ACHN (cell line): Measurements from ENCODE around the gene MTUS2.
"Not testable (repeated sequence)": the region's sequence is repeated elsewhere in the genome, so short reads cannot be mapped to it uniquely, and the experiment has no call there.

ENCODE experiments used
- DNase-seq: peaks from one replicate; pipeline ENCODE4 v3.0.0-alpha.2; 2015
- in situ Hi-C: cut with HindIII; loops from 2 replicates; pipeline ENCODE4 v1.10.0; 2017; ENCODE audit warnings: low sequenced_read_pairs, low pct_ligation_motif_present, low pct_unique_long_range_greater_than_20kb

MTUS2 gene

DNA sequence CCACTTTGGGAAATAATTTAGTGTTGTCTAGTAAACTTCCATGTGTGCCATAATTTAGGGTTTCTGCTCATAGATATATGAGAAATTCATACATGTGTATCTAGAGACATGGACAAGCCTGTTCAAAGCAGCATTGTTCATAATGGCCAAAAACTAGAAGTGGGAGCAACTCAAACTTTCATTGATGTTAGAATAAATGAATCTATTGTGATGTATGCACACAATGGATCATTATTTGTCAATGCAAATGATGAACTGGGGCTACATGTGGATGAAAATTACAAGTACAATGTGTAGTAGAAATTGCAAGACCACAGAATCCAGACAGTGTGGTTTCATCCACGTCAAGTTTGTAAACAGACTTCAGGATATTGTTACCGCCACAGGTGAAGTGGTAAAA is 490.7 kb downstream of the MTUS2 start:
- in situ Hi-C loops = no loop called here
- no peak for DNase-seq

DNA sequence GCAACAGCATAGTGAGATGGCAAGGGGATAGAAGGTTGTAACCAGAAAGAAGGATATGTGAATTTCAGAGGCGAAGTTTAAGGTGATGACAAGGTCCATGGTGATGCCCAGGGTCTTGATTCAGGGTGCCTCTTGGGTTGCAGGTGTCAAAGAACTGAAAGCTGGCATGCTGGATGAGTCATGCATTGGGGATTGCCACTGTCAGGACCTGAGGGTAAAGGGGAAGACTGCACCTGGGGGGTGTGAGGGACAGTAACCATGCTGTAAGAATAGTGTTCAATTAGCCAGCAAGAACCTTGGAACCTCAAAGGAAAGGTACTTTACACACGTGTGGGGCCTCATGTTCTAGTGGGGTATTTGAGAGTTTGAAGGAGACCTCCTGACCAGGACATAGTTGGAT is 495.7 kb downstream of the MTUS2 start:
- in situ Hi-C loops = no loop called here
- no peak for DNase-seq

- in situ Hi-C loops = no loop called here
- DNase-seq = no peak
Measured at GRCh38 chr13:29317828-29318227, 497.7 kb downstream of the MTUS2 start.

DNA sequence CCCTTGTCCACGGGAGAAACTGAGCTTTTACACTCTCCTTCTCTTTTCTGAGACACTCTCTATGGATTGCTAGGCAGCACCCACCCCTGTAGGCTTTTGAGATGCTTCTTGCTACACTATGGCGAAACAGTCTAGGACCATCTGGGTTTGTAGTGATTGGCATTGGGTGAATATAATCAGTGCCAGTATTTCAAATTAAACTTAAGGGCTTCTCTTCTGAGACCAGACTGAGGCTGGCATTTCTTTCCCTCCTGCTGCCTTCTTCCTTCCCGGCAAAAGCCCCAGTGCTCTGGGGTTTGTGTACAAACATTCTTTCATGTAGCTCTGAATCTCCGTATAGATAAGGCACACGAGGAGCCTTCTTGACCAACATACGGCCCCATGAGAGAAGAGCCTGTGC is 498.6 kb downstream of the MTUS2 start:
- in situ Hi-C loops = no loop called here
- no peak for DNase-seq

DNA sequence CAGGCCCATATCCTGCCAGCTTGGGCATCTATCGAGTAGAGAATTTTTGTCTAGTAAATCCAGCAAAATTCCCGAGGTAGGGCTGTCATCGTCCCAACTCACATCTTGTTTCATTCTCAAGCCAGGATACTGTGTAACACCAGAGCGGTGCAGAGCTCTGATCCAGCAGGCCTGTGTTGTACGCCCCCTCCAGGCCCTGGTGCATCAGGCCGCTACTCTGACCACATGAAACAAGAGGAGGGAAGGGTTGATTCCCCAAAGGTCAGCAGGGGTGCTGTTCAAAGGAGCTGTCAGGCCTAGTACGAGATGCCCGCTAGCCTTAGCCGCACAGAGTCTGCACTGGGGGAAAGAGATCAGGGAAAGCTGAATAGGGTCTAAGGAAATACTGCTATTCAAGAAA is 499.3 kb downstream of the MTUS2 start:
- in situ Hi-C loops = no loop called here
- no peak for DNase-seq

GRCh38 chr13:29323954-29324353 is 503.8 kb downstream of the MTUS2 start:
- DNase-seq = no peak
- in situ Hi-C loops = no loop called here

DNA sequence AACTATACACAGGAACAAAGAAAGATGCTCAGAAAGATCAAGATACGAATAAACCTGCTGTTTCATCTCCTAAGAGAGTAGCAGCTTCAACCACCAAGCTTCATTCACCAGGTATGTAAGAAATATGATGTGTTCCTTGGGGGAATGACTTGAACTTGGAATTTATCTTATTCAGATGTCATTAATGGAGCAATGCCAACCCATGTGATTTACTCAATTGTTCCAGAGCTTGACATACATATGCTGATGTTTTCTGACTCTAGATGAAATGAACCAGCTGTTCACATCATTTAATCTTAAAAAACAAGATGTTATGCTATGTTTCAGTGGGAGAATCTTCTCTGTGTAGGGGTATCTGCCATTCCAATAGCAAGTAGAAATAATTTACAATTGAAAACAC is 504.5 kb downstream of the MTUS2 start:
- in situ Hi-C loops = no loop called here
- no peak for DNase-seq

DNA sequence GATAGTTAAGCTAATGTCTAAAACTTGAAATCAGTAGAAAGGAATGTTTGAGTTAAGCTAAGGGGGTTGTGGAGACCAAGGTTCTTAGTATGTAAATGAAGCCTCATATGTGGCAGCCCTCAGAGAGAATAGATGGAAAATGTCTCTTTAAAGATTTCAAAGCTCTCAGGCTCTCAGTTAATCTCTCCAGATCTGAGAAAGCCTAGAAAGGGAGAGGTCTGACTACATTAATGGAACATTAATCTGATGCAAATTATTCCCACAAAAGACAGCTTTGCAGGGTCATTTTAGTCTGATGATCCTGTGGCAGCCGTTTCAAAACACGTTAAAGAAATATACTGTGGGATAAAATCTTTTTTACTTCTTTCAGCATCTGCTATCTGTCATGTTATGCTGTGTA is 508.4 kb downstream of the MTUS2 start:
- no peak for DNase-seq
- in situ Hi-C loops = no loop called here

GRCh38 chr13:29336356-29336755 is 516.2 kb downstream of the MTUS2 start:
- in situ Hi-C loops = no loop called here
- DNase-seq = no peak

GRCh38 chr13:29339386-29340272 is 519.5 kb downstream of the MTUS2 start:
- DNase-seq = no peak
- in situ Hi-C loops = no loop called here

DNA sequence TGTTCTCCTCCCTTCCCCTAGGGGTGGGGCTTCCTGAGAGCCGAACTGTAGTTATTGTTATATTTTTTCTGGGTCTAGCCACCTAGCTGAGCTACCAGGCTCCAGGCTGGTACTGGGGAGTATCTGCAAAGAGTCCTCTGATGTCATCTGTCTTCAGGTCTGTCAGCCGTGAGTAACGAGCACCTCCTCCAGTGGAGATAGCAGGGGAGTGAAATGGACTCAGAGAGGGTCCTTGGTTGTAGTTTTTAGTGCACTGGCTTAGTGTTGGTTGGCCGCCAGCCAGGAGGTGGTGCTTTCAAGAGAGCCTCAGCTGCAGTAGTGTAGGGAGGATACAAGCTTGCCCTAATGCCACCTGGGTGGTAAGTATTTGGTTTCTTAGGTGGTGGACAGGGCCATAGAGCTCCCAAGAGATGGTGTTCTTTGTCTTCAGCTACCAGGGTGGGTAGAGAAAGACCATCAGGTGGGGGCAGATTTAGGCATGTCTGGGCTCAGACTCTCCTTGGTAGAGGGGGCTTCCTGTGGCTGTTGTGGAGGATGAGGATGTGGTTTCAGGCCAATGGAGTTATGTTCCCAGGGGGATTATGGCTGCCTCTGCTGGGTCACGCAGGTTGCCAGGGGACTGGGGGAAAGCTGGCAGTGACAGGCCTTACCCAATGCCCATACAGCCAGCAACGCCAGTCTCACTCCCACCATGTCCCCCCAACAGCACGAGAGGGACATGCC is 525.9 kb downstream of the MTUS2 start:
- in situ Hi-C loops, DNase-seq: not testable (repeated sequence)

DNA sequence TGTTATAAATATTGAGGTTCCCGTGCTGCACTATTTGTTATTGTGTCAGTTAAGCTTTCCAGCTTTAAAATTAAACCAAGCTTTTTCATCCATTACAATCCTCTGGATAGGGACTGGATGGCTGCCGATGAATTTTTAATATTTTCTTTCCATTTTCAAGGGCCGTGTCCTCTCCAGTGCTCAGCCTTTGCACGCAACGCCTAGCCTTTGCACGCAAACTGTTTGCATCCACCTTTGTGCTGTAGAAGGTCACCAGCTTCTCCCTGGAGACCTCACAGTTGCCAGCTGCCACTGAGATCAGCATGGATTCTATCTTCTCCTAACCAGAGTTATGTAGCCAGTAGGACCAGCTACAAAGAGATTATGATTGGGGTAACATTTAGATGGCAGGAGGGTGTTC is 534.9 kb downstream of the MTUS2 start:
- in situ Hi-C loops = no loop called here
- no peak for DNase-seq

DNA sequence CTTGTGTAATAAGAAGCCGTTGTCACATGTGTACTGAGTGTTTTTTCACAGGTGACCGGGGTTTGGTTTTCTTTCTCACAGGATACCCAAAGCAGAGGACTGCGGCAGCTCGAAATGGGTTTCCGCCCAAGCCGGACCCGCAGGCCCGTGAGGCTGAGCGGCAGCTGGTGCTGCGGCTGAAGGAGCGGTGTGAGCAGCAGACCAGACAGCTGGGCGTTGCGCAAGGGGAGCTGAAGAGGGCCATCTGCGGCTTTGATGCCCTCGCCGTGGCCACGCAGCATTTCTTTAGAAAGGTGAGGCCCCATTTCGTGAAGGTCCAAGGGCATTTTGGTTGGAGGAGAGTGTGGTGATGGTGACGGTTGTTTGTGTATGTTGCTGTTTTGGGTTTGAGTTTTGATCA is 539.0 kb downstream of the MTUS2 start:
- DNase-seq = no peak

GRCh38 chr13:29361716-29362115 is 541.6 kb downstream of the MTUS2 start:
- in situ Hi-C loops = no loop called here
- DNase-seq = no peak

More for the DNA sequence above, 539.0 kb downstream of the MTUS2 start:
- in situ Hi-C loops = no loop called here

- peak; percentile 45 for DNase-seq
- in situ Hi-C loops = no loop called here
Measured at GRCh38 chr13:29362849-29363604, 542.9 kb downstream of the MTUS2 start.

DNA sequence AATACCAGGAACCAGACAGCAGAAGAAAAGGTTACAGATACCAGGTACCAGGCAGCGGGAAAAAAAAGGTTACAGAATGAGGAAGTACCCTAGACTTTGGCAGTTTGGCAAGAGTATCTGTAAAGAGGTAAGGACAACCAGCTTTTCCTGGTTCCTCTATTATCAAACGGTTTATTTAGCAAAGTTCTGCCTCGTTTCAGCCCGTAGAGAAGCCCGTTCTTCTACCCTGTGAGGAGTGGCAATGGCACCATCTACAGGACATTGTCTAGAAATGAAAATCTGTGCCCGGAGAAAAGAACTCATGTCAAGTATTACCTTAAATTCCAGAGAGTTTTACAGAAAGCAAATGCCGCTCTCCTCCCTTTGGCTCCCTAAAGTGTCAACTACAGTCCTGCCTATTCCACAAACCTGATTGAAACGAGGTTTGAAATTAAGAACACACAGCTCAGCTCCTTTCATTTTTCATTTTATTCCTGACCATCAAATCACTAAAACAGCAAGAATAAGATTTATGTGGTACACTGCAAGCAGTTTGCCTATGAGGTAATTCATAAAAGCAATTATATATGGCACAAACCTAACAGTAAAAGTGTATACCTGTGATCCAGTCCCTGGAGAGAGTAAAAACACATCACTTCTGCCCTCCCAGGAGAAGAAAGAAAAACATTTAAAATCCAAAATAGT is 549.1 kb downstream of the MTUS2 start:
- DNase-seq = peak; percentile 35
- in situ Hi-C loops = no loop called here

GRCh38 chr13:29379281-29379680 is 559.1 kb downstream of the MTUS2 start:
- no peak for DNase-seq
- in situ Hi-C loops = no loop called here

GRCh38 chr13:29379865-29380264 is 559.7 kb downstream of the MTUS2 start:
- in situ Hi-C loops = no loop called here
- no peak for DNase-seq

DNA sequence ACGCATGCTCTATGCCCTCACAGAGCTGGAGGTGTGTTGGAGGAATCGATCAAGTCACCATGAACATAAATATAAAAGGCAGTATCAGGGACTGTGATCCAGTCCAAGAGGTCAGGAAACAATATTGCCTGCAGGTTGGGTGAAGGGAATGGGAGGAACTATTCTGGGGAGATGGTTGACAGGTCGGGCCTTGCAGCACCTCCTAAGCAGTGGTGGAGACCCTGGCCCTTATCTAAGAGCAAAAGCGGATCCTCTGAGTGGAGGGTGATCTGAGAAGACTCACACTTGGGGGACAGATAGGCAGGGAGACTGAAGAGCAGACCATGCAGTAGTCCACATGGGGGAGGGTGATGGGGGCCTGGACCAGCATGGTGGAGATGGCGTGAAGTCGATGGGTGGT is 561.9 kb downstream of the MTUS2 start:
- DNase-seq = no peak

More for the DNA sequence above, 561.9 kb downstream of the MTUS2 start:
- in situ Hi-C loops = no loop called here
